KG1 (cell line): ENCODE data around the gene R3HDM2.

Experiments
- DNase-seq: peaks from one replicate; lab custom pipeline; 2025; lab: John Stamatoyannopoulos, UW

The R3HDM2 gene

GRCh38 chr12:57240066-57240921 lies 190.5 kb downstream of the R3HDM2 start:
- DNase-seq = no peak

- DNase-seq = no peak
These were observed 191.2 kb downstream of the R3HDM2 start for GRCh38 chr12:57239587-57240065.

GRCh38 chr12:57238854-57239554 lies 191.8 kb downstream of the R3HDM2 start:
- peak; percentile 49 for DNase-seq

GRCh38 chr12:57237932-57238853 lies 192.7 kb downstream of the R3HDM2 start:
- DNase-seq = no peak

- DNase-seq = no peak
These were observed 193.3 kb downstream of the R3HDM2 start for GRCh38 chr12:57237596-57237931.

- no peak for DNase-seq
These were observed 193.8 kb downstream of the R3HDM2 start for GRCh38 chr12:57236925-57237595.

GRCh38 chr12:57236201-57236924 lies 194.5 kb downstream of the R3HDM2 start:
- no peak for DNase-seq

- DNase-seq = no peak
These were observed 195.1 kb downstream of the R3HDM2 start for GRCh38 chr12:57235728-57236131.

- DNase-seq = no peak
These were observed 195.7 kb downstream of the R3HDM2 start for GRCh38 chr12:57235017-57235727.

- no peak for DNase-seq
These were observed 196.2 kb downstream of the R3HDM2 start for GRCh38 chr12:57234571-57235016.

- DNase-seq = no peak
These were observed 196.6 kb downstream of the R3HDM2 start for GRCh38 chr12:57234233-57234570.

GRCh38 chr12:57233357-57234232 lies 197.2 kb downstream of the R3HDM2 start:
- no peak for DNase-seq

- DNase-seq = no peak
These were observed 198.6 kb downstream of the R3HDM2 start for GRCh38 chr12:57232156-57232756.

- DNase-seq = no peak
These were observed 199.4 kb downstream of the R3HDM2 start for GRCh38 chr12:57231276-57232021.

GRCh38 chr12:57230381-57231155 lies 200.3 kb downstream of the R3HDM2 start:
- DNase-seq = no peak

- DNase-seq = peak; percentile 53
These were observed 201.0 kb downstream of the R3HDM2 start, which contains the start of gene SHMT2 for GRCh38 chr12:57229634-57230380. SHMT2 (plus strand) TSS chr12:57229711; CDS start chr12:57229779, 68 bp downstream.
